ENCODE measurements around the gene ZSCAN16. TPM values are rescaled to one million over a fixed set of nuclear protein-coding genes. Genes with fewer than 3 reads are reported as not detected.

Gene ZSCAN16
- total and polyA plus RNA-seq, 10 of the 15 experiments (the other 5 are each of a cell fraction or from before 2014, with no cell fraction given), result 4.6 to 13.8 (median 10.3) TPM

GRCh38 chr6:28136585-28137504 lies 12.4 kb downstream of the ZSCAN16 start (continued):
- peak; percentile 28 for TF ChIP-seq CUX1 (IDR thresholded peaks at IDR 0.05; ENCODE audit: insufficient replicate concordance, low read depth, low read length)
- TF ChIP-seq CHD4 (IDR thresholded peaks at IDR 0.05), result no peak
- TF ChIP-seq NKRF (conservative IDR thresholded peaks at IDR 0.05), result peak; percentile 79
- TF ChIP-seq GABPA (IDR thresholded peaks at IDR 0.05; ENCODE audit: low read depth), result peak; percentile 98
- TF ChIP-seq POLR2A (IDR thresholded peaks at IDR 0.05; ENCODE audit: low read depth, low read length), result peak; percentile 89

Measured in GM12878 (cell line).